Measurements from ENCODE around the gene NRXN2.

The NRXN2 gene

GRCh38 chr11:64620381-64620971 is 102.5 kb downstream of the NRXN2 start:
- DNase-seq: no peak

DNA sequence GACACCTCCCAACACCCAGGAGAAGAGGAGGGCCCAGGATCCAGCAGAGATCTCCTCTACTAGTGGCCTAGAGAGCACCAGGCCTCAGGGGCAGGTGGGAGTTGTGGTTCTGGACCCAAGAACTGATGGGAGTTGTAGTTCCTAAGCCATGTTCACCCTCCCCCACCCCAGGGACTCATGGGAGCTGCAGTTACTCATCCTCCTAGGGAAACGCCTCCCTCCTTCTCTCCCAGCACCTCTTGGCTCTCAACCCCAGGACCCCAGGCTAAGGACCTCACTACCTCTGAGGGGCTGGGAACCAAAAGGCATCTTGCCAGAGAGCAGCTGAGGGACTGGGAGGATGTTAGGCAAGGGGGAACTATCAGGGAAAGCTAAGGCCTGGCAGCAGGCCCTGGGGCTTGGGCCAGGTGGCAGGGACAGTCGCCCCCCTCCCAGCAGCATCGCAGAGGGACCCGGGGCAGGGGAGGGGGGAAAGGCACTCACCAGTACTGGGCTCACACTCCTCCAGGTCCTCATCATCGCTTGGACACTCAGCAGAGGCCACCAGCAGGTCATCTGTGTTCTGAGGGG is 103.1 kb downstream of the NRXN2 start:
- no peak for DNase-seq

- no peak for DNase-seq
These were observed 103.8 kb downstream of the NRXN2 start for GRCh38 chr11:64619196-64619595.

DNA sequence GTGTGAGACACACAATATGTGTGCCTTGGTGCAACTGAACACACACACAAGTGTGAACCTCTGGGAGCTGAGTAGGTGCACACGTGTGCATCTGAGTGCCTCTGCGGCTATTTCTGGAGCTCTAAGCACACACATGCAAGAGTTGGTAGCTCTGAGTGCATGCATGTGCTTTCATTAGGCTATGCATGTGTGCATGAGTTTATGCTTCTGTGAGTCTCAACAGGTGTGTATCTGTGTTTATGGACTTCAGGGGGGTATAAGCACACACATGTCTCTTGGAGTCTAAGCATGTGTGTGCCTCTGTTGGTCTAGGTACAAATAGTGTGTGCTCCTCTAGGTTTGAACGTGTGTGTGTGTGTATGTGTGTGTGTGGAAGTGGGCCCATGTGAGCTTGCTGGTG is 106.2 kb downstream of the NRXN2 start:
- no peak for DNase-seq

- no peak for DNase-seq
These were observed 108.1 kb downstream of the NRXN2 start for GRCh38 chr11:64614917-64615316.

DNA sequence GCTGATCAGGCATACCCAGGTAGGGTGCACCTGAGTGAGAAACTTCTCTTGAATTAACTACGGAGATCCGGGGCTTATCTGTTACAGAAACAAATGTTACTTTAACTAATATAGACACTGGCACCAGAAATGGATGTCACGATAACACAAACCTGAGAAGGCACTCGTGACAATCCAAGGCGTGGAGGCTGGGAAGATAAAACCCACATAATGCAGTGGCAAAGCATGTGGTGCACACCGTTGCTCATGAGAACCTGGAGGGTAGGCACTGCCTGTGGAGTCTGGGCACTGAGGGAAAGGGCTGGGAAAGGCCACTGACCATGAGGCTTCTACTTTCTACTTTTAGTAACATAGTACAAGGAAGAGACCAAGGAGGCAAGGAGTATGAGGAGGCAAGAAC is 109.3 kb downstream of the NRXN2 start:
- no peak for DNase-seq

DNA sequence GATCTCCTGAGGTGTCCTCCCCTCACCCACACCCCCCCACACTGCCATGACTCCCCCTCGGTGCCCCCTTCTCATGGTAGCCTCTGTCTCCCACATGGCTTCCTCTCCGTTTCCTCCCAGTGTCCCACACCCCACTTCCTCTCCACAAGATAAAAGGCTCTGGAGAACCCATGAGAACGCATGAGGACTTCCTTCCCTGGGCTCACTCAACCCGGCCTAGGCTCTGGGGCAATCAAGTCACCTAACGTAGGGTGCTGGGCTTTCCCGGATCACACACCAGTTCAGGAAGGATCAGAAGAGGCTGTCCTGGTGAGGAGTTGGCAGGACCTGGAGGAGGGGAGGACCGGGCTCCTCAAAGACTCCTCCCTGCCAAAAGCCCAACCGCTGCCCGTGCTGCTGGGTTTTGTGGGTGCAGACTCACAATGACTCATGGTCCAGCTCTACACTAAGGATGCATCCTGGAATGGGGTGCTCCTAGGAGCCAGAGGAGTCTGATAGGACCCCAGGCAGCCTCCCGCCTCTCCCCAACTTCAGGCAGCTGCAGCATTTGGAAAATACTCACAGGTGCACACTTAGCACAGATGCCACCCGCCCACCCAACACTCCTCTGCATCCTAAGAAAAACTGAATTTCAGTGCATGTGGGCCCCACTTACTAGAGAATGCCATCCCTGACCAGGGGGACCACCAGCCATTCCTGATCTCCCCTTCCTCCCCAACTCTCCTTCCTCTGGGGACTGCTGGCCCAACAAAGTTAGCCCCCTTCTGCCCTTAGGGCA is 110.9 kb downstream of the NRXN2 start:
- DNase-seq: no peak

DNA sequence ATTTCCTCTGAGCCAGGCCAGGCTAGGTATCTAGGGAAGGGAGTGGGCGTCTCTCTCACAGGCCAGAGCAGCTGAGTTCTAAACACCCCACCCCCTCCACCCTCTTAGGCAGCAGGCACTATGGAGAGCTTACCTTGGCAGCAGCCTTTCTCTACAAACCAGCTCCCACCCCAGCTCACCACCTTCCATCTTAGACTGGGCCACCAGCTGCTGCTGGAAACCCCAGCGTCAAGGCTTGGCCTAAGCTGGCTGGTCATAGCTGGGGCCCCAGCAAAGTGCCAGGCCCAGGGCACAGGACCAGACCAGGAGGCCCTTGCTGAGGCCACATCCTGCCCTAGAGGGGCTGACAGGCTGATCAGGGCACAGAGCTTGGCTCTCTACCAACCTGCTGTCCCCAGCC is 111.8 kb downstream of the NRXN2 start:
- no peak for DNase-seq

GRCh38 chr11:64610596-64610995 is 112.4 kb downstream of the NRXN2 start:
- DNase-seq: no peak

GRCh38 chr11:64609436-64610047 is 113.5 kb downstream of the NRXN2 start:
- DNase-seq: no peak

DNA sequence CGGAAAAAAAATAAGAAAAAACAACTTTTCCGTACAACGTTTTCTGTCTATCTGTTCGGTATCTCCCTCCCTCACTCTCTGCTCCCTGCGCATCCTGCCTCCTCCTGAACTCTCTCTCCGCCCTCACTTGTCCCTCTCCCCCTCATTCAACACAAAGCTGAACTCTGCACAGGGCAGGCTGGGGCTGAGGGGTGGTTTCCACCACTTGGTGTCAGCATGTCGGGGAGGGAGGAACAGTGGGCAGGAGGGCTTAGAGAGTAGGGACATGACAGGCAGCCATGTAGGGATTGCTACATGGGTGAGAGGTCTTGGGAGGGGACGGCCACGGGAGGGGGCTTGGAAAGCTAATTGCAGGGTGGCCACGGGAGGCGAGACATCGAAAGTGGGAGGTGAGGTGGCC is 114.4 kb downstream of the NRXN2 start:
- DNase-seq: no peak

GRCh38 chr11:64608046-64608445 is 115.0 kb downstream of the NRXN2 start:
- DNase-seq: no peak

- DNase-seq: no peak
These were observed 115.5 kb downstream of the NRXN2 start for GRCh38 chr11:64607381-64607985.

DNA sequence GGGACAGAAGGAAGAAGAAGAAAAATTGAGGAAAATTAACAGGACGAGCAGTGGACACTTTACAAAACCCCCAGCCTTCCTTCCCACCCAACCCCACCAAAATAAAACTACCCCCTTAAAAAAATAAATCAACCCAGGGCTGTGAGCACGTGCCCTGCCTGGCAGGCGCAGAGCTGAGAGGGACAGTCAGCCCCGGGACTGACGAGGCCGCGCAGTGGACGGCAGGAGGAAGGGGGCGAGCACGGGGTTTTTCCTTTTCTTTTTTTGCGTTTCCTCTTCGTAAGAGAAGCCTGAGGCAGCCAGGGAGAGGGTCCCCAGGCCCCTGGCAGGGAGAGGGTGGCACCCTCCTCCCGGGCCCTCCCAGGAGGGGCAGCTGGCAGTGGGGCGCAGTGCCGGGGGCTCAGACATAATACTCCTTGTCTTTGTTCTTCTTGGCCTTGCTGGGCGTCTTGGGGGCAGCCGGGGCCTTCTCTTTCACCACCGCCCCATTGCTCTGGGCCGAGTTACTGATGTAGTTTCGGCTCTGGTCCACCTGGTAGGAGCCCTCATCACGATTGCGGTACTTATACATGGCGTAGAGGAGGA is 116.1 kb downstream of the NRXN2 start:
- no peak for DNase-seq

DNA sequence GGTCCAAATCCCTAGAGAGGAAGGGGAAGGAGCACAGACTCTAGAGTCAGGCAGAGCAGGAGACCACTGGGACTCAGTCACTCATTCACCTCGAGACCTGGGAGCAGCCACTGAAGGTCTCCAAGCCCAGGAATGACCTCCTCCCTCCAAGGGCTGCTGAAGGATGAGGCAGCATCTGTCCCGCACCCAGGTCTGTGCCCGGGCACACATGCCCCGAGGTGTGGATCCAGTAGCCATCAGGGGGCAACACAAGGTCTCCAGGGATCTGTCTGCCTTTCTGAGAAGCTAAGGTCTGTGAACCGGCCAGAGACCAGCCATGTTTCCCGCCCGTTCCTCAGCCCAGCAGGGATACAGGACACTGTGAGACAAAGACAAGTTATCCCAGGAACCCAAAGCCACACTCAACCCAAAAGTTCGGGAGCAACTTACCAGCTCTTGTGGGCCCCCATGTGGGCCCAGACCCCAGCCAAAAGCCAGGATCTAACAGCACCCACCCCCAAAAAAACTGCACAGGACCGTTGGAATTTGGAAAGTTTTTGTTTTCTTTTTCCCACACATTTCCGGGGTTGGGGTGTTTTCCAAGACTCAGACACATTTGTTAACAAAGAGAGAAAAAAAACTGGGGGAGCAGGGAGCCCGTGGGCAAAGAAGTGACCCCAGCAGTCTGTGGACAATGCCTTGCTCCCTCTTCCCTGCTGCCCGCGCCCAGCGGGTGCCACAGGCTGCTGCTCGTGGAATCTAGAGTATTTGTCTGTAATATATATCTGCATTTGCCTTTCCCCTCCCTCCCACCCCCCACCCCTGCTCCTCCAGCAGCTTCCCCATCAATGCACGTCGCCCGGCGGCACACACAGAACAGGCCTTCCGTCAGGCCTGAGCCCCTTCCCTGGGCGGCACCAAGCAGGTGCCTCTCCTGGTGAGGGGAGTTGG is 117.1 kb downstream of the NRXN2 start:
- no peak for DNase-seq

DNA sequence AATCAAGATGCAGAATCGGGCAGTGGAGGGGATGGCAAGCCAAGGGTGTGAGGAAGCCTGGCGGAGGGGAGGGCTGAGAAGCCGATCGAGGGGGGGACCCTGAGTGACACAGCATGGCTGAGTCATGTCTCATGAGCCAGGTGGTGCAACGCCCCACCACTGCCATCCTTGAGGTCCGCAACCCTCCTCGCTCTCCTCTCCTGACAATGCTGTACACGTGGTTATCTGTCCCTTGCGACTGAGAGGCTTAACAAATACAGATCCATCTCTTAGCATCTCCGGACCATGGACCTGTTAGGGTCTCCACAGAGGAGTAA is 117.8 kb downstream of the NRXN2 start:
- no peak for DNase-seq

DNA sequence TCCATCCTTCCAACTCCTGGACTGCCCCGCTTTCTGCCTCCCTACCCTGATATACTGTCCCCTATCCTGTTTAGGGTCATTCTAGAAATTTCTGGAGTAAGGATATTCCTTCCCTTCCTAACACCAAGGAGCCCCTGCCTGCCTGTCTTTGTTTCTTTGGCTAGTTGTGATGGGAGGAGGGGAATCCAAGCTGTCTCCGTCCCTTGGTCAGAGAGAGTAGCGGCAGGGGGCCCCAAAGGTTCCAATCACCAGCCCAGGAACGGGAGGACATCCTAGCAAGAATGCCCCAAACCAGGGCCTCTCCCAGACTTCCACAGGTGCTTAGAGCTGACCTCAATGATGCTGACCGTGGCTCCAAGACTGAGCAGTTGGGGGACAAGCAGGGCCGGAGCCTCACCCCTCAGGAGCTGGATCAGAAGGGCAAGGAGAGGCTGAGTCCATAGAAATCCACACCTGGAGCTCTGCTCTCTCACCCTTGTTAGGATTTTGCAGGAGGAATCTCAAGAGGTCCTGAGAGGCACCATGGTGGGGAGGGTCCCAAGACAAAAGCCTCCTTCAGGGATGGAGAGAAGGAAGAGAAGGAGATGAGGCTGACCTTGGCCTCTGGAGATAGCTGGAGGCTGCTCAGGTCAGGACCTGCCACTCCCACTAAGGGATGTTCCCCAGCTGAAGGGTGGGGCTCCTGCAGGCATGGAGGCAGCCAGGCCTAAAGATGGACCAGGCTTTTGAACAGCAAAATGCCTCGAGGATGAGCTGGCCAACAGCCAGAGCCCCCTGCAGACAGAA is 118.3 kb downstream of the NRXN2 start:
- DNase-seq: no peak

GRCh38 chr11:64603411-64604110 is 119.4 kb downstream of the NRXN2 start:
- DNase-seq: no peak

- DNase-seq: no peak
These were observed 120.4 kb downstream of the NRXN2 start for GRCh38 chr11:64602466-64603070.
